NCI-H510A (cell line): ENCODE data around the gene MTMR2.
"Not testable (repeated sequence)": the region's sequence is repeated elsewhere in the genome, so short reads cannot be mapped to it uniquely, and the experiment has no call there.

Source experiments
- DNase-seq: peaks from one replicate; lab custom pipeline; 2025; lab: John Stamatoyannopoulos, UW

The MTMR2 gene

GRCh38 chr11:95816037-95816436 is 107.9 kb downstream of the MTMR2 start:
- DNase-seq: no peak

- DNase-seq: not testable (repeated sequence)
These were observed 112.9 kb downstream of the MTMR2 start for GRCh38 chr11:95811052-95811451.

GRCh38 chr11:95806464-95806863 is 117.4 kb downstream of the MTMR2 start:
- DNase-seq: not testable (repeated sequence)

GRCh38 chr11:95805869-95806268 is 118.0 kb downstream of the MTMR2 start:
- DNase-seq: no peak

GRCh38 chr11:95803973-95804372 is 119.9 kb downstream of the MTMR2 start:
- no peak for DNase-seq

GRCh38 chr11:95802806-95803205 is 121.1 kb downstream of the MTMR2 start:
- DNase-seq: no peak

GRCh38 chr11:95800438-95800837 is 123.5 kb downstream of the MTMR2 start:
- DNase-seq: no peak

- DNase-seq: no peak
These were observed 124.4 kb downstream of the MTMR2 start for GRCh38 chr11:95799546-95799945.

GRCh38 chr11:95796501-95796900 is 127.4 kb downstream of the MTMR2 start:
- no peak for DNase-seq

GRCh38 chr11:95795627-95796295 is 128.1 kb downstream of the MTMR2 start:
- DNase-seq: no peak

GRCh38 chr11:95794086-95794485 is 129.8 kb downstream of the MTMR2 start:
- no peak for DNase-seq

GRCh38 chr11:95793116-95793515 is 130.8 kb downstream of the MTMR2 start:
- DNase-seq: no peak

GRCh38 chr11:95792700-95793099 is 131.2 kb downstream of the MTMR2 start:
- DNase-seq: no peak

- DNase-seq: no peak
These were observed 131.7 kb downstream of the MTMR2 start for GRCh38 chr11:95792200-95792599.

GRCh38 chr11:95791709-95792033 is 132.2 kb downstream of the MTMR2 start:
- no peak for DNase-seq

GRCh38 chr11:95790933-95791708 is 132.8 kb downstream of the MTMR2 start:
- DNase-seq: peak; percentile 15

GRCh38 chr11:95790123-95790932 is 133.6 kb downstream of the MTMR2 start, which contains the start of gene CEP57:
CEP57 (plus strand) TSS chr11:95790498; CDS start chr11:95790699, 201 bp downstream.
- peak; percentile 88 for DNase-seq

- DNase-seq: peak; percentile 96
These were observed 134.3 kb downstream of the MTMR2 start, which contains the start of gene FAM76B for GRCh38 chr11:95789506-95790122. FAM76B (minus strand) TSS chr11:95789782; CDS start chr11:95789478, 304 bp downstream.

GRCh38 chr11:95788921-95789505 is 134.9 kb downstream of the MTMR2 start:
- no peak for DNase-seq
